ENCODE results near the gene ELAVL1.
A peak's percentile ranks its signal among the peaks of the same experiment; 100 is the strongest.

ELAVL1 gene

GRCh38 chr19:8021374-8021773 lies 15.9 kb upstream of the ELAVL1 start:
- FAIRE-seq = no peak

DNA sequence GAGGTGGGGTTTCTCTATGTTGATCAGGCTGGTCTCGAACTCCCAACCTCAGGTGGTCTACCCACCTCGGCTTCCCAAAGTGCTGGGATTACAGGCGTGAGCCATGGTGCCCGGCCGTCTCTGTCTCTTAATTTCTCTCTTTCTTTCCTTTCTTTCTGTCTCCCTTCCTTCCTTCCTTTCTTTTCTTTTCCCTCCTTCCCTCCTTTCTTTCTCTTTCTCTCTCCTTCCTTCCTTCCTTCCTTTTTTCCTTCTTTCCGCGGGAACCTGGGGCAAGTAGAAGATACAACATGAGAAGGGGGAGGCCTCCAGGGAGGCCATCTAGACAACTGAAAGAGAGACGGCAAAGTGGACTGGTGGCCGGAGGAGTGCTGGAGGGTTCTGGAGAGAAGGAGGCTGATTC lies 15.2 kb upstream of the ELAVL1 start:
- no peak for DNase-seq (ENCODE audit: low spot score)
- no peak for FAIRE-seq

More at GRCh38 chr19:8021374-8021773, 15.9 kb upstream of the ELAVL1 start:
- DNase-seq (ENCODE audit: low spot score) = no peak

GRCh38 chr19:8017808-8018207 lies 12.4 kb upstream of the ELAVL1 start:
- no peak for DNase-seq (ENCODE audit: low spot score)
- no peak for FAIRE-seq

- no peak for FAIRE-seq
Observed at GRCh38 chr19:8004723-8005513, 523 bp downstream of the ELAVL1 start.

GRCh38 chr19:8004001-8004400 lies 1.4 kb downstream of the ELAVL1 start:
- DNase-seq (ENCODE audit: low spot score) (no peak), FAIRE-seq (no peak)

More at GRCh38 chr19:8004723-8005513, 523 bp downstream of the ELAVL1 start:
- DNase-seq (ENCODE audit: low spot score) = no peak

DNA sequence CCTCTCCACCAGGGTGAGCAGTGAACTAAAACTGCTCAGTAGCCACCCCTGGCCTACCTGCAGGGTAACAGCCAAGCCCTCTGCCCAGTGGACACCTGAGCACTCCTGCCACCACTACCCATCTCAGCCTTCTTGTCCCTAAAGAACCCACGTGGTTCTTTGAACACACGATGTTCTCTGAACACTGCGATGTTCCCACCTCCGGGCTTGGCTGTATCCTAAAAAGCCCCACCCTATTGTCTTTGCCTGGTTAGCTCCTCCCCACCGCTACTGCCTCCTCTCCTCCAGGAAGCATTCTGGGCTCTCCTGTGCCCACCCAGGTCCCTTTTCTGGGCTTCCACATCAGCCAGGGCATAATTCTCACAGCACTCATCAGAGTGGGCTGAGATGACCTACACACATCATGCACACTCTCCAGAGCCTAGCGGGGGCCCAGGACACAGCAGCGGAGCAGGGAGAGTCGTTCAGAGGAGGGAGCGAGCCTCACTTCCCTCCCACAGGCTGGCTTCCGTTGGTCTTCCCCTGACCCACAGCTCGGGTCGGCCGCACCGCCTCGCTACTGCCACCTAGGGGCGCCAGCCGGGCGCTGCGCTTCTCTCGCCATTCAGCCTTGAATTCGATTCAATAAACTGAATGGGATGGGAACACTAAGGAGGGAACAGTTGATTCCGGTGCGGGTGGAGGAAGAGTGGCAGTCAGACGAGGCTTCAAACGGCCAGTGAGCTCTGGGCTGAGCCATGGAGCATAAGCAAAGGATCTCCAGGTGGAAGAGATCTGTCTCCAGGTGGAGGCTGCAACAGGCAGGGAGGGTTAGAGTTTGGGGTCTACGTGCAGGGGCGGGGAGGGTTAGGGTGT lies 3.2 kb downstream of the ELAVL1 start:
- no peak for FAIRE-seq

DNA sequence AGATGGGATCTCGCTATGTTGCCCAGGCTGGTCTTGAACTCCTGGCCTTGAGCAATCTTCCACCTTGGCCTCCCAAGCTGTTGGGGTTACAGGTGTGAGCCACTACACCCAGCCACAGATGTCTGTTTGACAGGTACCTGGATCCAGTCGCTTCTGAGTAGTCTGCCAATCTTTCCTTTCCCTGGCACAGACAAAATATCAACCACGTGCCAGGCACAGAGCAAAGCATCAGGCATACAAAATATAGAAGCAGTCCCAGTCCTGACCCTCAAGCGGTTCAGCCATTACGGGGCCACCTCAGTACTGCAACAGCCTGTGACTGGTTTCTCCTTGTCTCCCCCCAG lies 3.8 kb downstream of the ELAVL1 start:
- FAIRE-seq (no peak), DNase-seq (ENCODE audit: low spot score) (no peak)

More for the DNA sequence above, 3.2 kb downstream of the ELAVL1 start:
- peak; percentile 78 for DNase-seq (ENCODE audit: low spot score)

- no peak for FAIRE-seq
- DNase-seq (ENCODE audit: low spot score) = no peak
Observed at GRCh38 chr19:8000298-8001038, 5.0 kb downstream of the ELAVL1 start.

DNA sequence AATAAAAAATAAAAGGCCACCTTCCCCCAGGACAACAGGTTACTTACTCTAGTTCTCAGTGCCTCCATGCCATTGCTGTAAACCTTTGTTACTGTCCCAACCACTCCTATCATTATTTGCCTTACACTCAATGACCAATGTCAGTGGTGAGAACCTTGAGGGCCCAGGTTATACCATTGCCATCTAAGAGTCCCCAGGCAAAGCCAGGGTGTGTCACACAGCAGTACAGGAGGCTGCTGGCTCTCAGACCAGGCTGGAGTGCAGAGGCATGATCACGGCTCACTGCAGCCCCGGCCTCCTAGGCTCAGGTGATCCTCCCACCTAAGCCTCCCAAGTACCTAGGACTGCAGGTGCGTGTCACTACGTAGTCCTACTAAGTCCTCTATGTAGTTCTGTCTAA lies 6.1 kb downstream of the ELAVL1 start:
- no peak for FAIRE-seq
- DNase-seq (ENCODE audit: low spot score) = no peak

DNA sequence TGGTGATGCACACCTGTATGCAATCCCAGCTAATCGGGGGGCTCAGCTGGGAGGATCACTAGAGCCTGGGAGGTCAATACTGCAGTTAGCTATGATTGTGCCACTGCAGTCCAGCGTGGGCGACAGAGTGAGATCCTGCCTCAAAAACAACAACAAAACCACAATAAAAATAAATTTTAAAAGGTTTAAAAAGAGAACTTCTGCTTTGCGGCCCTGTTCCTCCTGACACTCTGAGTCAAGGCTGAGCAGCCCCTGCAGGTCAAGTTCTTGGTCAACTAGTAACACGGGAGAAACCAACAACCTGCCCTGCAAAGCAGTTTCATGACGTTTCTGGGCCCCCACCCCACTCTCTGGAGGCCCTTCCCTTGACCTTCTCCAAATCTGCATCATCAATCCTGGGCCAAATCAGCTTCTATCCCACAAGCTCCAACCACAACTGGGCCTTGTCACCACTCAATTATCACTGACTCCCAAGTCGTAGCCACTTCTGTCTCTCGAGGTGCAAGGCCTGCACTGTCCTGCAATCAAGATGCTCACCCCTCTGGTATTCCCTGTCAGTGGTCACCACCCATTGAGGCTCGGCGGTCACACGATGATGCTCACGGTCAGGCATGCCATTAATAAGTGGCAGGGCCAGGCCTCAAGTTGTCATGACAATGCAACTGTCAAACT lies 7.5 kb downstream of the ELAVL1 start:
- FAIRE-seq (no peak), DNase-seq (ENCODE audit: low spot score) (no peak)

DNA sequence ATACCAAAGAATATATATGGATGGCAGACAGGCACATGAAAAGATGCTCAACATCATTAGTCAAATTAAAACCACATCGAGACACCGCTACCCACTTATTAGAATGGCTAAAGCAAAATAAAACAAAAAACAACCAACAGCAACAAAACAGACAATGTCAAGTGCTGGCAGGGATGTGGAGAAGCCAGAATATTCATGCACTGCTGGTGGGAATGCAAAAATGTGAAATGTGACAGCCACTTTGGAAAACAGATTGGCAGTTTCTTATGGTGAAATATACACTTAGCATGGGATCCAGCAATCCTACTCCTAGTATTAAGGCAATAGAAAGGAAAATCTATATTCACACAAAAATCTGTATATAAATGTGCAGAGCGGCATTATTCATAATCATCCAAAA lies 8.6 kb downstream of the ELAVL1 start:
- no peak for FAIRE-seq
- DNase-seq (ENCODE audit: low spot score) = no peak

GRCh38 chr19:7995810-7996158 lies 9.7 kb downstream of the ELAVL1 start:
- DNase-seq (ENCODE audit: low spot score) (no peak), FAIRE-seq (no peak)

DNA sequence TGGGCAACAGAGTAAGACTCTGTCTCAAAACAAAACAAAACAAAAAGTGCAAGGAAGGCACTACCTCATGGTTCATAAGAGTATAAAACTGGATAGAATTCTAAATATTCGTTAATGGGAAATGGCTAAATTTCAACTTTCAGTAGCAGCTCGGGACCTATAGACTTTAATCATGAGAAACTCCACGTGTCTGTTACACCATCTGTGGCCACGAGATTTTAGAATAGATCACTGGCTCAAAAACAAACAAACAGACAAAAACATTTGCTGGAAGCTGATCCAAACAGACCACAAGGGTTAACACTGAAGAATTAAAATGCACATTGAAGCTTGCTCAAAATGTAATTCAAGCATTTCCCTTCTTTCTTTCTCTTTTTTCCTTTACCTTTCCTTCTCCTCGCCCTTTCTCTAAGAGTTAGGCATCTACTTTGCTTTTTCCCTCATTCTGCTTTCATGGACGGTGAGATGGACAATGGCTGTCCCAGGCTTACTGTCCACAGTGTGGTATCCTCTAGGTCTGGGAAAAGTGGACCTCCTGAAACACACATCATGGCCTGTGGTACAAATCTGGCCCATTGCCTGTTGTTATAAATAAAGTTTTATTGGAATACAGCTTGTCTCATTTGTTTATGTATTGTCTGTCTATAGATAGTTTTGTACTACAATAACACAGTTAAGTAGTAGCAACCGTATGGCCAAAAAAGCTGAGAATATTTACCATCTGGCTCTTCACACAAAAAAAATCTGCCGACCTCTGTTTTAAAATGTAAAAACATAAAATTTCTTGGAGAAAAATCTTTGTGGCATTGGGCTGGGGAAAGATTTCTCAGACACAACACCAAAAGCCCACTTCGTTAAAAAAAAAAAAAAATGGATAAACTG lies 10.3 kb downstream of the ELAVL1 start:
- FAIRE-seq (no peak), DNase-seq (ENCODE audit: low spot score) (no peak)

DNA sequence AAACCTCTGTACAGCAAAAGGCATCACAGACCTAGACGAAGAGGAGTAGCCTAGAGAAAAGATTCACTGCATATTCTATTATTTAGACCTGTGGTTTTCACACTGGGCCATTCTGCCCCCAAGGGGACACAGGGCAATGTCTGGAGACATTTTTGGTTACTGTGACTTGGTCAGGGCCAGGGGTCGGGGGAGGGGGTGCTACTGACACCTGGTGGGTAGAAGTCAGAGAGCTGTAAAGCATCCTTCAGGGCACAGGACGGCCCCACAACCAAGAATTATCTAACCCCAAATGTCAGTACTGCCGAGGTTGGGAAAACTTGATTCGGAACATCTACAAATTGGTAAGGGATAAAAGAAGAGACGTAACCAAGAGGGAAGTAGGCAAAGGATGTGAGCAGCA lies 11.3 kb downstream of the ELAVL1 start:
- FAIRE-seq = no peak

DNA sequence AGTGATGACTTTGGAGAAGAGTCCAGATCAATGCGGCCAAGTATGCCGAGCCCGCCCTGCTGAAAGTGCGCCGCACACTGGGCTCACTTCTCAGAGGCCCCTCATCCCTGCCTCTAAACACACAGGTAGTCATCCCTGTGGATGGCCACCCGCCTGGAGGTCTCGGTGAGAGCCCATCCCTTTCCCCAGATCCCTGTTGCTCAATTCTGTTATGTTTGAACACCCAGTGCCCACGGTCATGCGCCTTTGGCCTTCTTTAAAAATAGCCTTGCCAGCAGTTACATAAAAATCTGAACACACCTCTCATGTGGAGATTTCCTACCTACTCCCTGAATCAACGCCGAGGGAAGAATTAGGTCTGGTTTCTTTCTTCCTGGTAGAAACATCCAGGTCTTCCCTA lies 11.9 kb downstream of the ELAVL1 start:
- DNase-seq (ENCODE audit: low spot score) (no peak), FAIRE-seq (no peak)

More for the DNA sequence above, 11.3 kb downstream of the ELAVL1 start:
- no peak for DNase-seq (ENCODE audit: low spot score)

GRCh38 chr19:7992575-7992974 lies 12.9 kb downstream of the ELAVL1 start:
- DNase-seq (ENCODE audit: low spot score) (no peak), FAIRE-seq (no peak)

- DNase-seq (ENCODE audit: low spot score) (peak; percentile 64), FAIRE-seq (no peak)
Observed at GRCh38 chr19:7989071-7989575, 16.3 kb downstream of the ELAVL1 start.

DNA sequence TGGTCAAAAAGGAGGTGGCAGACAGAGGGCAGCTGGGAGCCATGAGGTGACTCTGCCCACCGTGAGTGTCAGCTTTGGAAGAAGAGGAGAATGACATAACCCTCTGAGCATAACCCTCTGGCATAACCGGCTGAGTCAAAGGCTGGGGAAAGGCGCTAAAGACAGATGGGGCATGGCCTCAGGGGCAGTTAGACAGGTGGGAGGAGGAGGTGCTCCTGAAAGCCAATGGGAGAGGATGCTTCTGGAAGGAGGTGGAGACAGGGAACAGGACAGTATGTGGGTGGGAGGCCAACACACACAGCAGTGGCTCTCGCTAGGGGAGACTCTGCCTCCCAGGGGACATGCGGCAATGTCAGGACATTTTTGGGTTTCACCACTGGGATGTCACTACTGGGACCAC lies 17.1 kb downstream of the ELAVL1 start:
- DNase-seq (ENCODE audit: low spot score) = no peak
- no peak for FAIRE-seq

DNA sequence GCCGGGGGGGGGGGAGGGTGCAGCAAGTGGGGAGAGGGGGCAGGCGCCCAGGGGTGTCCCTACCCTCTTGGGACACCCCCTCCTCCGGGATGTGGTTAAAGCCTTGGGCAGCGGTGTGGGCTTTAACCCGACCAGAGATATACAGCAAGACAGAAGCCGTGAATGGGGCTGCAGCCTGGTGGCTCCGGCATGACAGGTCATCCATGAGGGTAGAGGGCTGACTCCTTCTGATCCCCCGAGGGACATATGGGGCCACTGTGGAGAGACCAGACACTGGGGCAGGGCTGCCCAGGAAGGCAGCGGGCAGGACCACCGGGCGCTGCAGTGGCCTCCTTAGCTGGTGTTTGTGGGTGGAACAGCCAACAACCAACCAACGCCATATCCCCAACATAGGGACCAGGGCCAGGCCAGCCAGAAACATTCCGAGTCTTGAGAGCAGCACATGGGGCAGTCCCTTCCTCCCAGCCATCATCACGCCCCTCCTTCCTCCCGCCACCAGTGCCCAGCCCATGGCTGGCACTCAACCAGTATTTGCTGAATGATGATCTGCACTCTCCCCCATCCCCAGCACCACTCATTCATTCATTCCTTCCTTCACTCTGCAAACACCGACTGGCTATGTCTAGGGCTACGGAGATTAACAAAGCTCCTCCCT lies 18.2 kb downstream of the ELAVL1 start:
- no peak for FAIRE-seq
- DNase-seq (ENCODE audit: low spot score) = no peak

Measured in urothelium cell line (cell line).